Umbilical cord (tissue), 2 donors: ENCODE data around the gene GPATCH4. TPM values are rescaled to one million over a fixed set of nuclear protein-coding genes. Genes with fewer than 3 reads are reported as not detected.

Experiments used
- DNase-seq: peaks from one replicate; pipeline ENCODE4 v3.0.0-alpha.2; 2015; ENCODE audit warnings: low spot score
- total RNA-seq: library from RNA; depleted of rRNA; stranded (reverse); fragments of >200 nt; gene quantifications from one replicate; pipeline ENCODE4 v1.2.3, GENCODE V29; 2014; ENCODE audit warnings: low replicate concordance; ENCODE audit not compliant: insufficient read depth

GPATCH4 gene
- total RNA-seq, 1 donor from 2014 or later: 21.7 TPM

- DNase-seq: no peak
Observed at GRCh38 chr1:156549390-156549789, 51.9 kb downstream of the GPATCH4 start.

- DNase-seq: no peak
Observed at GRCh38 chr1:156547982-156548381, 53.3 kb downstream of the GPATCH4 start.

DNA sequence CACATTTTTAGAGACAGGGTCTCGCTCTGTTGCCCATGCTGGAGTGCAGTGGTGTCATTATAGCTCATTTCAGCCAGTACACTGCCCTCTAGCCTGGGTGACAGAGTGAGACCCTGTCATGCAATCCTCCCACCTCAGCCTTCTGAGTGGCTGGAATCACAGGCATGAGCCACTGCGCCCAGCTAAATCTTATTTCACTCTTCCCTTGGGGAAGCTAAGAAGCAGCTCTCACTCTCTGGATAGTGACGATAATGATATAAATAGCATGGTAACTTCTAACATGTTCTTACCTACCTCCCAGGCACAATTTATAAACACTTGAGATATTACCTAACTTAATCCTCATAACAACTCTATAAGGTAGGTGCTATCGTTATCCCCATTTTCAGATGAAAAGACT, 53.8 kb downstream of the GPATCH4 start:
- DNase-seq: no peak

DNA sequence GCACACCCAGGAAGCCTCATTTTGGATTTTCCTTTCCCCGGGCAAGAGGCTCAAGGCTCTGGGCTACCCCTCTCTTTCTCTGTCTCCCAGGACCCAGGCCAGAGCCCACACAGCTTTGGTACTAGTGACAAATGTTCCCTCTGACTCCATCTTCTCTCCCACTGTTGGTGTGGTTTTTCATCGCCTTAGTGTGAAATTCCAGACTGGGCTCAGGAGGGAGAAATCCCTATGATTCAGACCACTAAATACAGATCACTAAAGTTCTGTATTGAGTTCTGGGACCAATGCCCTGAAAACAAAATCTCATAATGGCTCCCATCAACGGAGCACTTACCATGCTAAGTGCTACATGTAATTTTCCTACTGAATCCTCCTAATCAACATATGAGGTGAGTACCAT, 55.0 kb downstream of the GPATCH4 start:
- no peak for DNase-seq

DNA sequence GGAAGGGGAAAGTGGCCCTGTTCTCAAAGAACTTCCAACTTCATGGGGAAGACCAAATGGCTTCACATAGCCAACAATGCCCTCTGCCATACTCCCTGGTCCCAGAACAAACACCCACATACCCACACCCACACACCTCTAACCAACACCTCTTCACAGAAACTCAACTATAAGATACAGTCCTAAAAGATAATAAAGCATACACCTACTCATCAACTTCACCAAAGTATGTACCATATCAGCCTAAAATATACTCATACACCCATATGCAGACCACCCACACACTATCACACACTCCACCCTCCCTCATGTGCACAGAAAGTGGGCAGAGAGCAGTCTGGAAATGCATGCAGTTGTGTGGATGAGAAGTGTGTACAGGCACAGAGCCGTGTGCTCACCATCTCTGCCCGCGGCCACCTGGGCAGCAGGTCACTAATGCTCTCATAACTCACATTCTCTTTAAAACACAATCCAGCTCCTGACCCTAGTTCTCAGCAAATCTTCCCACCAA, 56.6 kb downstream of the GPATCH4 start:
- DNase-seq: no peak

Other genes starting within 250 kb of the GPATCH4 start
- not detected for gene RHBG, start 232.3 kb downstream of the GPATCH4 start, total RNA-seq
- gene MEF2D, start 100.7 kb downstream of the GPATCH4 start, total RNA-seq: 5.5 TPM
- gene IQGAP3, start 28.9 kb downstream of the GPATCH4 start, total RNA-seq: 4.6 TPM
- gene TTC24, start 21.8 kb downstream of the GPATCH4 start, total RNA-seq: 3.1 TPM
- gene NAXE, start 9.7 kb downstream of the GPATCH4 start, total RNA-seq: 40.9 TPM
- gene HAPLN2, start 17.9 kb upstream of the GPATCH4 start, total RNA-seq: not detected
- gene BCAN, start 40.6 kb upstream of the GPATCH4 start, total RNA-seq: 9.1 TPM
- 19.0 TPM for gene NES, start 75.9 kb upstream of the GPATCH4 start, total RNA-seq
- gene CRABP2, start 104.1 kb upstream of the GPATCH4 start, total RNA-seq: 46.7 TPM
- gene METTL25B, start 127.0 kb upstream of the GPATCH4 start, total RNA-seq: 9.6 TPM
- 3.9 TPM for gene ISG20L2, start 127.3 kb upstream of the GPATCH4 start, total RNA-seq
- 36.4 TPM for gene MRPL24, start 139.6 kb upstream of the GPATCH4 start, total RNA-seq
- gene HDGF, start 150.2 kb upstream of the GPATCH4 start, total RNA-seq: 69.8 TPM
- 21.4 TPM for gene PRCC, start 166.1 kb upstream of the GPATCH4 start, total RNA-seq
- gene SH2D2A, start 215.4 kb upstream of the GPATCH4 start, total RNA-seq: 0.48 TPM